Prostate gland (tissue), 2 donors: ENCODE measurements around the gene PPP2R5B. TPM values are rescaled to one million over a fixed set of nuclear protein-coding genes. Genes with fewer than 3 reads are reported as not detected.

ENCODE experiments used
- DNase-seq: peaks from one replicate; pipeline ENCODE4 v3.0.0-alpha.2; 2019; ENCODE audit warnings: low spot score
- H3K27ac ChIP-seq, 2 donors: fragments of 200-600 bp; sonication (generic); 2 replicates each; pipeline ENCODE4 v1.5.1; 2017 to 2019
- H3K27me3 ChIP-seq: fragments of 200-600 bp; sonication (generic); replicated peaks from 2 replicates; pipeline ENCODE4 v1.5.1; 2019; ENCODE audit not compliant: insufficient read depth
- H3K36me3 ChIP-seq, 2 donors: fragments of 200-600 bp; sonication (generic); 1 replicate in 1 of 2; 2 replicates in 1 of 2; pipeline versions ENCODE4 v1.5.1 to v1.8.1; 2017 to 2019
- H3K4me1 ChIP-seq: fragments of 200-600 bp; sonication (generic); replicated peaks from 2 replicates; pipeline ENCODE4 v1.5.1; 2019
- H3K4me3 ChIP-seq, 2 donors: fragments of 200-600 bp; sonication (generic); 2 replicates each; pipeline ENCODE4 v1.5.1; 2017 to 2019
- H3K9me3 ChIP-seq: fragments of 200-600 bp; sonication (generic); 2 replicates; pipeline ENCODE4 v1.5.1; 2017
- CTCF ChIP-seq, 4 experiments: fragments of 200-600 bp in 2 of 4; fragments of 450-650 bp in 2 of 4; sonication (generic) in 2 of 4; IDR thresholded peaks; 1 replicate in 3 of 4; 2 replicates in 1 of 4; pipeline ENCODE4 v1.5.1; 2016 to 2019; ENCODE audit warnings: antibody characterized with exemption in 4 of 4, mild to moderate bottlenecking in 2 of 4, moderate library complexity in 2 of 4
- POLR2A ChIP-seq: fragments of 450-650 bp; IDR thresholded peaks from one replicate; pipeline ENCODE4 v1.6.1; 2016; ENCODE audit warnings: antibody characterized with exemption, mild to moderate bottlenecking
- POLR2AphosphoS5 ChIP-seq: sonication (generic); formaldehyde crosslinking; IDR thresholded peaks from one replicate; pipeline ENCODE4 v1.6.1; 2017; ENCODE audit warnings: antibody characterized with exemption
- WGBS: methylation state at CpG from one replicate; pipeline ENCODE4 v1.1.5; 2018; 5-methylcytosine and 5-hydroxymethylcytosine counted together
- intact Hi-C: fragments of 100-400 bp; cut with DNase I; formaldehyde crosslinking; loops from one replicate; pipeline ENCODE4 v1.14.2; 2022
- total RNA-seq, 2 donors: library from RNA; depleted of rRNA; stranded (reverse); fragments of >200 nt; gene quantifications; one replicate each; pipeline ENCODE4 v1.1.0, GENCODE V29; 2016

PPP2R5B gene
- total RNA-seq, 2 donors from 2014 or later = 14.1 to 32.6 TPM

GRCh38 chr11:64900774-64901173 is 23.7 kb upstream of the PPP2R5B start:
- H3K4me1 ChIP-seq = no peaks in the 10 kb centered on the region
- no peak overlapping the region for H3K4me3 ChIP-seq
- DNase-seq = no peak
- WGBS = 94% methylated on average over 17 of the region's 17 CpGs
- H3K27ac ChIP-seq = no peak overlapping the region
- no peaks in the 10 kb centered on the region for H3K9me3 ChIP-seq
- TF ChIP-seq POLR2AphosphoS5 = no peak
- no peak for TF ChIP-seq POLR2A
- TF ChIP-seq CTCF (IDR thresholded peaks at IDR 0.05) = no peak
- peaks cover 19 to 27% of the 10 kb centered on the region in 2 donors for H3K36me3 ChIP-seq
- intact Hi-C loops = no loop called here
- H3K27me3 ChIP-seq = no peaks in the 10 kb centered on the region

- Histone ChIP-seq H3K36me3 (peaks cover 25 to 40% of the 10 kb centered on the region in 2 donors), H3K4me1 (no peaks in the 10 kb centered on the region), H3K9me3 (no peaks in the 10 kb centered on the region), H3K27me3 (no peaks in the 10 kb centered on the region), H3K27ac (no peak overlapping the region), H3K4me3 (no peak overlapping the region)
- DNase-seq = no peak
- 81% methylated on average over 28 of the region's 30 CpGs for WGBS
- no peak for TF ChIP-seq CTCF (IDR thresholded peaks at IDR 0.05)
- TF ChIP-seq POLR2AphosphoS5 = no peak
- TF ChIP-seq POLR2A = no peak
- intact Hi-C loops = no loop called here
These were observed 22.2 kb upstream of the PPP2R5B start for GRCh38 chr11:64902102-64902900.

GRCh38 chr11:64903291-64903833 is 21.1 kb upstream of the PPP2R5B start:
- WGBS = 96% methylated on average over 16 of the region's 23 CpGs
- intact Hi-C loops = no loop called here
- Histone ChIP-seq H3K27ac (no peak overlapping the region), H3K36me3 (peaks cover 28 to 47% of the 10 kb centered on the region in 2 donors), H3K4me3 (no peak overlapping the region), H3K4me1 (no peaks in the 10 kb centered on the region), H3K9me3 (no peaks in the 10 kb centered on the region), H3K27me3 (no peaks in the 10 kb centered on the region)
- TF ChIP-seq POLR2AphosphoS5 = no peak
- no peak for TF ChIP-seq POLR2A
- TF ChIP-seq CTCF (IDR thresholded peaks at IDR 0.05) = no peak
- no peak for DNase-seq

- WGBS = 89% methylated on average over 21 of the region's 25 CpGs
- intact Hi-C loops = no loop called here
- no peaks in the 10 kb centered on the region for H3K4me1 ChIP-seq
- H3K27ac ChIP-seq = no peak overlapping the region
- H3K9me3 ChIP-seq = no peaks in the 10 kb centered on the region
- H3K36me3 ChIP-seq = peaks cover 38 to 69% of the 10 kb centered on the region in 2 donors
- TF ChIP-seq POLR2A (no peak), POLR2AphosphoS5 (no peak), CTCF (IDR thresholded peaks at IDR 0.05) (no peak)
- H3K4me3 ChIP-seq = no peak overlapping the region
- H3K27me3 ChIP-seq = no peaks in the 10 kb centered on the region
- DNase-seq = no peak
These were observed 18.8 kb upstream of the PPP2R5B start for GRCh38 chr11:64905516-64906313.
